ENCODE results near the gene MSX2.

DNA sequence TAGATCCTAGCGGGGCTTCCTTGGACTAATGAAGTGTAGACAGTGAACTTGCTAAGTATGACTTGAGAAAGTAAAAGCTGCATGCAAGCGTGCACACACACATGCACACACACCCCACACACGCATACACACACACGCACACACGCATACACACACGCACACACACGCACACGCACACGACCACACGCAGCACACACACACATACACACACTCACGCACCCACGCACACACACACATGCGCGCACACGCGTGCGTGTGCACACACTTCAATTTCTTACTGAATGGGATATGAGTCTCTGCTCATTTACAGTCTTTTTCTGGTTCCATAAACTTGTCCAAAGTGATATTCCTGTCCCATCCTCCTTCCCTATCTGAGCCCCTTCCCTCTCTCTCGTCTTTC, 41.2 kb downstream of the MSX2 start:
- TF ChIP-seq, protein P1, sequence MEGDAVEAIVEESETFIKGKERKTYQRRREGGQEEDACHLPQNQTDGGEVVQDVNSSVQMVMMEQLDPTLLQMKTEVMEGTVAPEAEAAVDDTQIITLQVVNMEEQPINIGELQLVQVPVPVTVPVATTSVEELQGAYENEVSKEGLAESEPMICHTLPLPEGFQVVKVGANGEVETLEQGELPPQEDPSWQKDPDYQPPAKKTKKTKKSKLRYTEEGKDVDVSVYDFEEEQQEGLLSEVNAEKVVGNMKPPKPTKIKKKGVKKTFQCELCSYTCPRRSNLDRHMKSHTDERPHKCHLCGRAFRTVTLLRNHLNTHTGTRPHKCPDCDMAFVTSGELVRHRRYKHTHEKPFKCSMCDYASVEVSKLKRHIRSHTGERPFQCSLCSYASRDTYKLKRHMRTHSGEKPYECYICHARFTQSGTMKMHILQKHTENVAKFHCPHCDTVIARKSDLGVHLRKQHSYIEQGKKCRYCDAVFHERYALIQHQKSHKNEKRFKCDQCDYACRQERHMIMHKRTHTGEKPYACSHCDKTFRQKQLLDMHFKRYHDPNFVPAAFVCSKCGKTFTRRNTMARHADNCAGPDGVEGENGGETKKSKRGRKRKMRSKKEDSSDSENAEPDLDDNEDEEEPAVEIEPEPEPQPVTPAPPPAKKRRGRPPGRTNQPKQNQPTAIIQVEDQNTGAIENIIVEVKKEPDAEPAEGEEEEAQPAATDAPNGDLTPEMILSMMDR (IDR thresholded peaks at IDR 0.05), result no peak
- no peak for TF ChIP-seq POLR2A (IDR thresholded peaks at IDR 0.05)
